B cell (primary cell): ENCODE results near the gene MIAT.

Experiments used
- CTCF ChIP-seq: fragments of 200-600 bp; IDR thresholded peaks from one replicate; pipeline ENCODE4 v1.8.0; 2022; ENCODE audit warnings: antibody characterized with exemption, mild to moderate bottlenecking
- EZH2 ChIP-seq: IDR thresholded peaks from 2 replicates; pipeline ENCODE4 v1.6.1; 2012; ENCODE audit warnings: borderline replicate concordance, low read depth, mild to moderate bottlenecking, moderate library complexity, low read length; ENCODE audit not compliant: insufficient read depth, poor library complexity, severe bottlenecking

- no peak for TF ChIP-seq CTCF
- TF ChIP-seq EZH2: no peak
Observed at GRCh38 chr22:26724414-26724813, 67.0 kb downstream of the MIAT start.
